NCI-H1436 treated with DMSO at 0.1 percent for 48 hours (cell line): ENCODE measurements around the gene GRXCR1.

Experiments
- DNase-seq: peaks from one replicate; lab custom pipeline; 2025; lab: John Stamatoyannopoulos, UW

GRXCR1 gene

GRCh38 chr4:42892413-42892812, at the start of gene GRXCR1:
Gene GRXCR1 (plus strand): TSS chr4:42892713. CDS start chr4:42893267, 554 bp downstream.
- DNase-seq: no peak

- DNase-seq: no peak
Observed at GRCh38 chr4:42843694-42844093, 48.8 kb upstream of the GRXCR1 start.

- DNase-seq: no peak
Observed at GRCh38 chr4:42844422-42845070, 48.0 kb upstream of the GRXCR1 start.

DNA sequence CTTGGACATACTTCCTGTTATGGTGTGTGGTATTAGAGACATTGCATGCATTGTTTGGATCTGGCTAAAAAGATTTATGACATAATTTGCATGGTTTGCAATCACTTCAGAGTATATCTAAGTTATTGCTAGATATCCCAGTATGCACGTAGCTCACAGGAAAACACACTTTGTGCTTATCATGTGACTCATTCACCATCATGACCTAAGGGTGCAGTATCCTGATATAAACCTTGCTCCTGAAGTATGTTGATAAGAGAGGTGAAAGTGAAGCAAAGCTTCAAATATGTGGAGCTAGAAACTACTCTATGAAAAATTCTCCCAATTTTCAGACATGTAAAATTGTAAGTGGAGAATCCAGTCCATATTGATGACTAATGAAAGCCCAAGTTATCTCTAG, 46.9 kb upstream of the GRXCR1 start:
- DNase-seq: no peak

- peak; percentile 21 for DNase-seq
Observed at GRCh38 chr4:42855779-42856178, 36.7 kb upstream of the GRXCR1 start.

GRCh38 chr4:42865572-42866189, 26.8 kb upstream of the GRXCR1 start:
- DNase-seq: no peak

DNA sequence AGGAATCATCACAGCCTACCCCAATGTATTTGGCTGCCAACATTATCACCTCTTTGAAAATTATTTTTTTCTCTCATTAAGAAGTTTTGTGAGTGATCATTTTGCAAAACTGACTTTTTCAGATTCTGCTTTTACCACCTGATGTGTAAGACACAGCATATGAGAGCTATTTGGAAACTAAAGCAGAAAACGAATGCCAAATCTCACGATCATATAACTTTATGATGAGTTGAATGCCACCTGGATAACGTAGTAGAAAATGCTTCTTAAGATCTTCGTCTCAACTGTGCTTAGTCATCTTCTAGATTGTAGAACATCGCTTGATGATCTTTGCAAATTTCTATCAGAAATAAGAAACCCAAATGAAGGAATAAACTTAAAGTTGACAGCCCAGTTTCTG, 21.3 kb upstream of the GRXCR1 start:
- DNase-seq: no peak

GRCh38 chr4:42871671-42872290, 20.7 kb upstream of the GRXCR1 start:
- no peak for DNase-seq

GRCh38 chr4:42878863-42879262, 13.7 kb upstream of the GRXCR1 start:
- DNase-seq: no peak

DNA sequence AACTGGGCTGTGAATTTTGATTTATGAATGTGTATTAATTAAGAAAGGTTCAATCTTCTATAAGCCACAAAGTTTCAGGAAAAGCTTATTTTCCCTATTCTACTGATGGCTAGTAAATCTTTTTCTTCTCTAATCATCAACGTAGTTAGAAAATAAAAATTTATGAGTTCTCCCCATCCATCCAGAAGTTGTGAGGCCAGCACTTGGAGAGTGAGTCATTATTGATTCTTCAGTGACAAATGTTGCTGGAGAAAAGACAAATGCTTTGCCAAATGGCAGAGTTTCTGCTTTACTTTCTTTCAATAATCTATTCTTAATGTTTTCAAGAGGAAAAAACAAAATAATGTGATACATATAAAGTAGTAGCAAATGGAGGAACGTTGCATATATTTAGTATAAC, 11.3 kb upstream of the GRXCR1 start:
- no peak for DNase-seq

DNA sequence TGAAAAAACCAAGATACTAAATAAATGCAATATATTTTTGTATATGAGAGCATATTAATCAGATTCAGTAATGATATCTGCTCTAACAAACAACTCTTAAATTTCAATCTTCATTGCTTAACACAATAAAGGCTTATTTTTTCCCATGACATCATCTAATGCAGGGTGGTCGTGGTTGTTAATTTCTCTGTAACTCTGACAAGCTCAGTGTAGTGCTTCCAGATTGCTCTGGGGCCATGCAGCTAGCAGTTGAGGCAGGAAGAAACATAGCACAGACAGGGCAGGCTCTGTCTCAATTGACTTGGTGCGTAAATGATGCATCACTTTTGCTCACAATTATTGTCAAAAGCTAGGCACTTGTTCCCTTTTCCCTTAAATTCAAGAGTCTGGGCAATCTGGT, 869 bp upstream of the GRXCR1 start:
- DNase-seq: no peak

- no peak for DNase-seq
Observed at GRCh38 chr4:42895452-42895851, 2.9 kb downstream of the GRXCR1 start.

DNA sequence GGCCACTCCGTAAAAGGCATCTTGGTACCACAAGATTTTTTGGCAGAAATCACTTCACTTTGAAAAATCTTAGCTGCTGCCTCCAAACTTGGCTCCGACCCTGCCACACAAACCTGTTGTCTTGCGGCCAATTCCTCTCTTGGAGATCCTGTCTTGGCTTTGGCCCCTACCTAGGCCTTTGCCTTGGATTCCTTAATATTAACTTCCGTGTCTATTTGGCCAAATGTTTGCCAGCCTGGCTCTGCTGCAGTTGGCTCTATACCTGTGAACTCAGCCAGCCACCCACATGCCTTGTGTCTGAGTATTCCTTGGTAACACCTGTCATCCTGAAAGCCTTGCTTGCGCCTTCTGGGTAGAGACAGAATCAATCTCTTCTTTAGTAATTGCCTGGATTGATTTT, 12.5 kb downstream of the GRXCR1 start:
- DNase-seq: no peak

GRCh38 chr4:42905591-42905990, 13.1 kb downstream of the GRXCR1 start:
- DNase-seq: no peak

DNA sequence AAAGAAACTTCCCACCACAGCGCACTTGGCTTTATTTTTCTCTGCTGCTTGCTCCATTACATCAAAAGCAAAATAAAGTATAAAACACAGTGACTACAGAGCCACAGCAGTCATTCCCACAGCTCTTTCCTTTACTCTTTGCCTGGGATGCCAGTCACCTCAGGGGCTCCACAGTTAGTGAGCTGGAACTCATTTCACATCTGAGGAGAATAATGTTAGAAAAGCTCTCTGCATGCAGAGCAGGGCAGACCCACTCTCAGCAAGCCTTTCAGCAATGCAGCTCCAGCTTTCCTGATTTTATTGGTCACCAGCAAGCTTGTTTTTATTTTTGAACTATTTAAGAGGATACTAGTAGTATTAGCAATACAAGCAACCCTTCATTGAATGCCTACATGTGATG, 13.8 kb downstream of the GRXCR1 start:
- DNase-seq: no peak

GRCh38 chr4:42906891-42907759, 14.6 kb downstream of the GRXCR1 start:
- no peak for DNase-seq

GRCh38 chr4:42910459-42910858, 17.9 kb downstream of the GRXCR1 start:
- no peak for DNase-seq

- DNase-seq: no peak
Observed at GRCh38 chr4:42914937-42915336, 22.4 kb downstream of the GRXCR1 start.

- DNase-seq: no peak
Observed at GRCh38 chr4:42915484-42915883, 23.0 kb downstream of the GRXCR1 start.

- no peak for DNase-seq
Observed at GRCh38 chr4:42917296-42917695, 24.8 kb downstream of the GRXCR1 start.

DNA sequence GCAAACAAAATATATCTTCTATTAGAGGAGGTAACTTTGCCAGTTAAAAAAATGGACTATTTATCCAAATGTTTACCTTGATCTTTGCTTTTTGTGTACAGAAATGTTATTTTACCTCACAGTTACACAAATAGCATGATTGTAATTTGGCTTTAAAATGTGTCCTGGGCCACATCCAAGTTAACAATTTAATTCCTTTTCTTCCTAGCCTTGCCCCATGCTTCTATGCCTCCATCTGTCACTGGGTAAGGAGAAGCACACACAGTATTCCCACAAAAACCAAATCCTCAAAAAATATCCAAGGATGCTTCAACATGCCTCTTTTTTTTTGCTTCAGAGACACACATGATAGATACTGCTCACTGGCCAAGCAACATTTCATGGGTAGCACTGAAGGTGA, 30.9 kb downstream of the GRXCR1 start:
- DNase-seq: no peak

DNA sequence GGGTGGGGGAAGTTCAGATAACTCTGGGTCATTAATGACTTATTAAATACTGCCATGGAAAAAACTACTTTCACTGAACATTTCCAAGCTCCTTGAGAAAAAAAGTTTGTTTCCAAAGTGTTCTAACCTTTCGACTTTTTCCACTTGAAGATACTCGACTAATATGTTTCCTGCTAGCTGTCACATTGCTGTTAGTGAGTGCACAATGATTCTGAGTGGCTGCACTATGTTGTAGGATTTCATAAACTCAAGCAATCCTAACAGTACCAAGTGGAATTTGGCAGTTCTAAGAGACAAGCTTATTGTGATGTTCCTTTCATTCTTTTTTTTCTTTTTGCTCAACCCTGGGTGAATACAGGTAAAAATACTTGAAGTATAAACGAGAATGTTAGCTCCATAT, 33.4 kb downstream of the GRXCR1 start:
- no peak for DNase-seq

DNA sequence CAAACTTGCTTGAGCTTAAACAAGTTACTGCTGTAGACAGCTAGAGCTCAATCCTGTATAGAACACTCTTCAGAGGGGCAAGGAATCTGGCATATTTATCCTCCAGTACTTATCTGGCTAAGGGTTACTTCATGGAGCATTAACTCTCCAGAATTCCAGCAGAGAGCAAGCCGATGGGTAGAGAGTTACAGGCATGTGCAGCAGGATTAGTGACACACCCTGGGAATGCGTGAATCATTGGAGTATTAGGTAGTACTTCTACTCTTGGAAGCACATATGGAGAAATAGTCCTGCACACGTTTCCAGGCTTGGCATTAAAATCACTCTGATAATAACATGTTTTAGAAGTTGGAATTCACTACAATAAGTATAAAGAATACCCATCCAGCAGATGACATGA, 35.4 kb downstream of the GRXCR1 start:
- DNase-seq: no peak
